Measurements from ENCODE around the gene C16orf96. TPM values are rescaled to one million over a fixed set of nuclear protein-coding genes. Genes with fewer than 3 reads are reported as not detected.

The C16orf96 gene
- total RNA-seq, 1 donor from 2014 or later = 0.06 TPM

DNA sequence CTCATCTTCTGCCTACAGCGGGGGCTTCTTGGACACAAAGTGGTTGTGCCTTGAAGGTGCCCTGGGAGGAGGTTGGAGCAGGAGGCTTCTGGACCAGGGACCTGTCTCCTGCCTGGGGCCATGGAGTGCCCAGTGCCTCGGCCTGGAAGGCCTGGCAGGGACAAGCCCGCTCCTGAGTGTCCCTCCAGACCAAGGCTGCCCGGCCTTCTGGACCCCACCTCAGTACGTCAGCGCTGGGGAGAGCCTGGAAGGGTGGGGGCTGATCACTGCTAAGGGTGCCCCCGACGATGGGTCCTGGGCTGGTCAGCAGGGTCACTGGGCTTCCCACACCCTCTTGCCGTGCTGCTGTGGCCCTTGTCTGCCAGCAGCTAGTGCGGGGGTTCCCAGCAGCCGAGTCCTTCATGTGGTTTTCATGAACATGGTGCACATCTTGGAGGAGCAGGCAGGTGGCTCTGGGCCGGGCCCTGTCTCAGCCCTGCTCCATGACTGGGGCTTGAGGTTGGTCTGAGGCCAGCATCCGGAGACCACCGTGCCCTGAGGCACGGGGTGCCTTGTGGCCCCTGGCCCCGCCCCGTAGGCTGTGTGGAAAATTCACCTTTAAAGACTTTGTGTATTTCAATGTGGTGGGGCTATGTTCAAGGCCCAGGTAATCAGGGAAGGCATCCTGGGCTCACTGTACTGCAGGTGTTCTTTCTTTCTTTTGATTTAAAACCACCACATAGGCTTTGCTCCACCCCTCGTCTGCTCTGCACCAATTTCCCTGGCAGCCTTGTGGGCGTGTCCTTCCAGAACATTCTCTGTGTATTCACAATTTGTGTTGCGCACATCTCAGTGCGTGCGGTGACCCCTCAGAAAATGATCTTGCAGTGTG lies 90.9 kb downstream of the C16orf96 start:
- no peak for DNase-seq (ENCODE audit: low spot score)

DNA sequence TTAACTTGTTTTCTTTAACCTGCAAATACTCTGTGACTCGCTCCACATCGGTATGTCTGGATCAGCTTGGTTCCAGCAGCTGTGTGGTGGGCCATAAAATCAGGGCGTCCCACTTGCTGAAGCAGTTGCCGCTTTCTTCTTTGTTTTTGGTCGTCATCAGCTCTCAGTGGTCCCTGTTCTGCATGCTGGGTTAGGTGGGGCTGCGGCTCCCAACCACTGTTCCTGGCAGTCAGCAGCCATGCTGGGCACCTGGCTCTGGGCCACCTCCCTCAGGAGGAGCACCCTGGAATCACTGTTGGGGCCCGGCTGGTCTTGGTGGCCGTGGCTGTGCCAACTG lies 91.5 kb downstream of the C16orf96 start:
- DNase-seq (ENCODE audit: low spot score) = no peak

DNA sequence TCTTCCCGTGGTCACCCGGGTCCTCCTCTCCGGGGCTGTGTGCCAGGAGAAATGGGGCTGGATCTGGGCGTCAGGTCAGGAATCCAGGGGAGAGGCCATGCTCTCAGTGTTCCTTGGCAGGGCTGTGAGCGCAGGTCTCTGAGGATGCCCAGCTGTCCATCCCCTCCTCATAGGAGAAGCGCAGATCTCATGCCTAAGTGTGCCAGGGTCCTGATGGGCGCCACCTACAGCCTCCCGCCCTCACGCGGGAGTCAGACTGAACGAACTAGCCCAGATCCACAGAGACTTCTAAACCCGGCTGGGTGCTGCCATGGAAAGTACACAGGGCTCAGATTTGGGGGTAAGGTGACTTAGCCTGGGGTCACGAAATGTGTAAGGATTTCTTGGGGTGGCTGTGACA lies 92.8 kb downstream of the C16orf96 start:
- DNase-seq (ENCODE audit: low spot score) = no peak

DNA sequence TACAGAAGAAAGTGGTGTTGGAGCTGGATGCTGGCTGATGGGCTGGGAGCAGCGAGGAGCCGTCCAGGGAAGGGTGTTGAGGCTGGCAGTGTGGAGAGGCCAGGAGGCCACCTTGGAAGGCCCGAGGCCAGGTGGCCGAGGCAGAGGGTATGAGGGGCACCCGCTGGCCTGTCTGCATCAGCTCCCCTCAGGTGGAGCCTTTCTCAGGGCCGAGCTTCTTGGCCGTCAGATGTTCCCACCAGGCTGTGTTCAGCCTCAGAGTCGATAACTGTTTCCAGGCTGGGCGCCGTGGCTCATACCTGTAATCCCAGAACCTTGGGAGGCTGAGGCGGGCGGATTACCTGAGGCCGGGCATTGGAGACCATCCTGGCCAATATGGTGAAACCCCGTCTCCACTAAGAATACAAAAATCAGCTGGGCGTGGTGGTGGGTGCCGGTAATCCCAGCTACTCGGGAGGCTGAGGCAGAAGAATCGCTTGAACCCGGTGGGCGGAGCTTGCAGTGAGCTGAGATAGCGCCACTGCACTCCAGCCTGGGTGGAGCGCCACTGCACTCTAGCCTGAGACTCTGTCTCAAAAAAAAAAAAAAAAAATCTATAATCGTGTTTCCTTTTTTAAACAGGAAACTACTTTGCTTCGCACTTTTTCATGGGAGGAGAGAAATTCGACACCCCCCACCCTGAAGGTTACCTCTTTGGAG lies 93.8 kb downstream of the C16orf96 start:
- no peak for DNase-seq (ENCODE audit: low spot score)

Other genes with a start within 250 kb of the C16orf96 start
- gene GLIS2, start 240.3 kb upstream of the C16orf96 start, total RNA-seq = 22.2 TPM
- 27.5 TPM for gene PAM16, start 205.0 kb upstream of the C16orf96 start, total RNA-seq
- gene VASN, start 184.5 kb upstream of the C16orf96 start, total RNA-seq = 31.5 TPM
- 58.3 TPM for gene CORO7, start 139.7 kb upstream of the C16orf96 start, total RNA-seq
- 41.0 TPM for gene DNAJA3, start 130.5 kb upstream of the C16orf96 start, total RNA-seq
- gene NMRAL1, start 81.7 kb upstream of the C16orf96 start, total RNA-seq = 58.9 TPM
- gene HMOX2, start 79.9 kb upstream of the C16orf96 start, total RNA-seq = 85.2 TPM
- gene CDIP1, start 17.6 kb upstream of the C16orf96 start, total RNA-seq = 38.7 TPM
- gene UBALD1, start 58.5 kb downstream of the C16orf96 start, total RNA-seq = 49.1 TPM
- 127 TPM for gene MGRN1, start 68.5 kb downstream of the C16orf96 start, total RNA-seq
- 67.0 TPM for gene NUDT16L1, start 137.2 kb downstream of the C16orf96 start, total RNA-seq
- 27.1 TPM for gene ANKS3, start 177.9 kb downstream of the C16orf96 start, total RNA-seq
- 2.5 TPM for gene DNAAF8, start 178.2 kb downstream of the C16orf96 start, total RNA-seq
- 23.4 TPM for gene ZNF500, start 210.8 kb downstream of the C16orf96 start, total RNA-seq
- gene SEPTIN12, start 232.0 kb downstream of the C16orf96 start, total RNA-seq = not detected
- 194 TPM for gene SMIM22, start 239.0 kb downstream of the C16orf96 start, total RNA-seq
- gene ROGDI, start 246.3 kb downstream of the C16orf96 start, total RNA-seq = 71.0 TPM

Measured in mucosa of gallbladder (tissue), 1 donor.